GM12873 (cell line): ENCODE results near the gene SPRR2F.

Experiments used
- TF ChIP-seq, protein P1 (sequence below): IDR thresholded peaks from 2 replicates; pipeline ENCODE4 v1.5.1; 2012; ENCODE audit warnings: low read depth, mild to moderate bottlenecking, moderate library complexity, low read length, control low read depth; ENCODE audit not compliant: insufficient read depth; ENCODE audit errors: missing control alignments

Gene SPRR2F

GRCh38 chr1:153099461-153100045 lies 13.8 kb downstream of the SPRR2F start:
- TF ChIP-seq, protein P1, sequence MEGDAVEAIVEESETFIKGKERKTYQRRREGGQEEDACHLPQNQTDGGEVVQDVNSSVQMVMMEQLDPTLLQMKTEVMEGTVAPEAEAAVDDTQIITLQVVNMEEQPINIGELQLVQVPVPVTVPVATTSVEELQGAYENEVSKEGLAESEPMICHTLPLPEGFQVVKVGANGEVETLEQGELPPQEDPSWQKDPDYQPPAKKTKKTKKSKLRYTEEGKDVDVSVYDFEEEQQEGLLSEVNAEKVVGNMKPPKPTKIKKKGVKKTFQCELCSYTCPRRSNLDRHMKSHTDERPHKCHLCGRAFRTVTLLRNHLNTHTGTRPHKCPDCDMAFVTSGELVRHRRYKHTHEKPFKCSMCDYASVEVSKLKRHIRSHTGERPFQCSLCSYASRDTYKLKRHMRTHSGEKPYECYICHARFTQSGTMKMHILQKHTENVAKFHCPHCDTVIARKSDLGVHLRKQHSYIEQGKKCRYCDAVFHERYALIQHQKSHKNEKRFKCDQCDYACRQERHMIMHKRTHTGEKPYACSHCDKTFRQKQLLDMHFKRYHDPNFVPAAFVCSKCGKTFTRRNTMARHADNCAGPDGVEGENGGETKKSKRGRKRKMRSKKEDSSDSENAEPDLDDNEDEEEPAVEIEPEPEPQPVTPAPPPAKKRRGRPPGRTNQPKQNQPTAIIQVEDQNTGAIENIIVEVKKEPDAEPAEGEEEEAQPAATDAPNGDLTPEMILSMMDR: no peak

DNA sequence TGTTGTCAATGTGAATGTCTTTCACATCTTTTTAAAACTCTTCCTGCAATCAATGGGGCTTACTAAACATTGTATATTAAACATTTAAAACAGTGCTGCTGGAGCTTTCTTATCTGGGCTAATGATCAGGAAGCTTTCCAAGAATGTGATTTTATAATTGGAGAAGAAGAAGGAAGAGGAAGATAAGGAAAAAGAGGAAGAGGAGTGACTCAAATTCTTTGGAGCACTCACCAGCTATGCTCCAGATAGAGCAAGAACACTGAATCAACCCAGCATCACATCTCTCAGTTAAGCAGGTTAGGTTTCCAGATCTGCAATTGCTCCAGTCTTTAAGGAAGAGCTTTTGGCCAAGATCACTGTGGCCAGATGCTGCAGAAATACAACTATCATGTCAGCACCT lies 17.6 kb downstream of the SPRR2F start:
- TF ChIP-seq, protein P1: no peak

GRCh38 chr1:153094426-153094825 lies 18.9 kb downstream of the SPRR2F start, which contains the start of gene SPRR2E:
SPRR2E (minus strand) TSS chr1:153094526; CDS start chr1:153093751, 775 bp downstream.
- TF ChIP-seq, protein P1: no peak

DNA sequence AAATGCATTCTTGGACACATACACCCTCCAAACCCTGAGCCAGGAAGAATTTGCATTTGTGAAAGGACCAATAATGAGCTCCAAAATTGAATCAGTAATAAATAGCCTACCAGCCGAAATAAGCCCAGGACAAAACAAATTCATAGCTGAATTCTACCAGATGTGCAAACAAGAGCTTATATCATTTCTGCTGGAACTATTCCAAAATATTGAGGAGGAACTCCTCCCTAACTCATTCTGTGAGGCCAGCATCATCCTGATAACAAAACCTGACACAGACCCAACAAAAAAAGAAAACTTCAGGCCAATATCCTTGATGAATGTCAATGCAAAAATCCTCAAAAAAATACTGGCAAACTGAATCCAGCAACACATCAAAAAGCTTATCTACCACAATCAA lies 25.7 kb downstream of the SPRR2F start:
- TF ChIP-seq, protein P1: no peak

DNA sequence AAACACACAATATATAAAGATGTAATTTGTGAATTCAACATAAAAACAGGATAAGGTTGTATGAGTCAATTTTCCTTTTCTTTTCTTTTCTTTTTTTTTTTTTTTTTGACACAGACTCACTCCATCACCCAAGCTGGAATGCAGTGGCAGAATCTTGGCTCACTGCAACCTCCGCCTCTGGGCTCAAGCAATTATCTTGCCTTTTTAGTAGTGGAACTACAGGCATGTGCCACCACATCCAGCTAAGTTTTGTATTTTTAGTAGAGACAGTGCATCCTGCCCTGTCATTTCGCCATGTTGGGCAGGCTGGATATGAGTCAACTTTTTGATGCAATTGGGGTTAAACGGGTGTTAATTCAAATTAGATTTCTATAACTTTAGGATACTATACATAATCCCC lies 31.6 kb downstream of the SPRR2F start:
- TF ChIP-seq, protein P1: no peak

GRCh38 chr1:153072806-153073726 lies 40.2 kb downstream of the SPRR2F start:
- TF ChIP-seq, protein P1: no peak

GRCh38 chr1:153071511-153071910 lies 41.8 kb downstream of the SPRR2F start, which contains the start of gene SPRR2B:
SPRR2B (minus strand) TSS chr1:153071611; CDS start chr1:153070839, 772 bp downstream.
- TF ChIP-seq, protein P1: no peak
